H1 (cell line): ENCODE data around the gene UXT. TPM values are rescaled to one million over a fixed set of nuclear protein-coding genes. Genes with fewer than 3 reads are reported as not detected.

Source experiments
- CTCF ChIA-PET: fragments of 300-600 bp; sonication (Branson Sonifier 250); formaldehyde crosslinking; loops from one replicate; lab custom pipeline; 2021; ENCODE audit not compliant: partially characterized antibody; lab: Charles Lee
- POLR2A ChIA-PET: fragments of 300-600 bp; sonication (Branson Sonifier 250); formaldehyde crosslinking; loops from one replicate; lab custom pipeline; 2021; ENCODE audit warnings: inconsistent platforms; ENCODE audit not compliant: partially characterized antibody; lab: Charles Lee
- DNase-seq, 2 experiments: peaks; one replicate each; pipeline versions ENCODE4 v3.0.0 to v3.0.0-alpha.2; 2010 to 2022; ENCODE audit warnings: low spot score in 2 of 2, low read depth in 1 of 2, mixed read lengths in 1 of 2
- FAIRE-seq: peaks from 2 replicates; lab custom pipeline; 2011; peaks lifted over from hg19 to GRCh38; lab: Jason Lieb, UNC
- H2AFZ ChIP-seq: 2 replicates; pipeline ENCODE4 v1.8.1; 2012; ENCODE audit warnings: low read length, inconsistent platforms
- H2AK5ac ChIP-seq: 2 replicates; pipeline ENCODE4 v1.6.1; 2013; ENCODE audit warnings: low read depth, low read length
- H2BK120ac ChIP-seq: replicated peaks from 2 replicates; pipeline ENCODE3; 2013; ENCODE audit warnings: low read depth, low read length, inconsistent platforms
- H2BK12ac ChIP-seq: 2 replicates; pipeline ENCODE4 v1.6.1; 2013; ENCODE audit warnings: low read depth, low read length
- H2BK15ac ChIP-seq: 2 replicates; pipeline ENCODE4 v1.6.1; 2013; ENCODE audit warnings: low read length
- H2BK20ac ChIP-seq: 2 replicates; pipeline ENCODE4 v1.6.1; 2013; ENCODE audit warnings: low read length
- H2BK5ac ChIP-seq: 2 replicates; pipeline ENCODE4 v1.6.1; 2013; ENCODE audit warnings: low read depth, low read length
- H3K14ac ChIP-seq: 2 replicates; pipeline ENCODE4 v1.6.1; 2013; ENCODE audit warnings: inconsistent platforms; ENCODE audit not compliant: insufficient read length
- H3K18ac ChIP-seq: 2 replicates; pipeline ENCODE4 v1.6.1; 2013; ENCODE audit warnings: low read length; ENCODE audit errors: extremely low read depth
- H3K23ac ChIP-seq: 2 replicates; pipeline ENCODE4 v1.6.1; 2013; ENCODE audit warnings: inconsistent platforms; ENCODE audit not compliant: insufficient read length
- H3K23me2 ChIP-seq: 2 replicates; pipeline ENCODE4 v1.6.1; 2013; ENCODE audit warnings: low read depth, low read length
- H3K27ac ChIP-seq: 2 replicates; pipeline ENCODE4 v1.6.1; 2011; ENCODE audit warnings: low read depth, low read length, inconsistent platforms
- H3K27me3 ChIP-seq, 4 experiments: replicated peaks in 1 of 4; 1 replicate in 1 of 4; 2 replicates in 3 of 4; pipeline versions ENCODE4 v1.6.1 to v1.8.1; 2011 to 2013; ENCODE audit warnings: low read length in 3 of 4, mild to moderate bottlenecking in 3 of 4, inconsistent platforms in 2 of 4, mixed read lengths in 2 of 4, moderate library complexity in 1 of 4; ENCODE audit not compliant: control insufficient read depth in 3 of 4, insufficient read depth in 3 of 4; ENCODE audit errors: extremely low read depth in 1 of 4
- H3K36me3 ChIP-seq, 4 experiments: 2 replicates each; pipeline versions ENCODE4 v1.6.1 to v1.8.1; 2011 to 2013; ENCODE audit warnings: mild to moderate bottlenecking in 4 of 4, low read length in 3 of 4, moderate library complexity in 2 of 4, control low read depth in 1 of 4, inconsistent platforms in 1 of 4; ENCODE audit not compliant: insufficient read depth in 4 of 4, control insufficient read depth in 2 of 4
- H3K4ac ChIP-seq: replicated peaks from 2 replicates; pipeline ENCODE3; 2013; ENCODE audit warnings: low read length, low read depth, mixed read lengths, inconsistent platforms; ENCODE audit not compliant: insufficient read length
- H3K4me1 ChIP-seq, 4 experiments: replicated peaks in 1 of 4; 1 replicate in 1 of 4; 2 replicates in 3 of 4; pipeline versions ENCODE4 v1.6.1 to v1.8.1; 2011 to 2013; ENCODE audit warnings: low read length in 3 of 4, inconsistent platforms in 2 of 4, mixed read lengths in 1 of 4; ENCODE audit not compliant: insufficient read depth in 4 of 4, control insufficient read depth in 3 of 4
- H3K4me2 ChIP-seq, 2 experiments: 2 replicates each; pipeline versions ENCODE4 v1.6.1 to v1.8.1; 2011 to 2013; ENCODE audit warnings: low read depth in 2 of 2, low read length in 2 of 2, control low read depth in 1 of 2, inconsistent platforms in 1 of 2, mild to moderate bottlenecking in 1 of 2; ENCODE audit not compliant: insufficient read depth in 1 of 2
- H3K4me3 ChIP-seq, 4 experiments: fragments of 200-600, 300-600 bp in 1 of 4; sonication (generic), shearing (Covaris generic), sonication (Bioruptor Twin) in 1 of 4; 2 replicates each; pipeline versions ENCODE4 v1.5.1 to v1.8.1; 2011 to 2016; ENCODE audit warnings: low read length in 4 of 4, low read depth in 3 of 4, control low read depth in 2 of 4, inconsistent platforms in 2 of 4, mild to moderate bottlenecking in 2 of 4, mixed read lengths in 1 of 4, moderate library complexity in 1 of 4; ENCODE audit not compliant: insufficient read depth in 2 of 4; ENCODE audit errors: extremely low read depth in 1 of 4
- H3K56ac ChIP-seq: replicated peaks from 2 replicates; pipeline ENCODE3; 2013; ENCODE audit warnings: low read depth, mild to moderate bottlenecking, mixed read lengths, low read length, inconsistent platforms; ENCODE audit not compliant: insufficient read length
- H3K79me1 ChIP-seq: 2 replicates; pipeline ENCODE4 v1.6.1; 2013; ENCODE audit warnings: low read depth, low read length, control low read depth
- H3K79me2 ChIP-seq, 2 experiments: 2 replicates each; pipeline versions ENCODE4 v1.6.1 to v1.8.1; 2012 to 2013; ENCODE audit warnings: low read length in 2 of 2, mild to moderate bottlenecking in 2 of 2, inconsistent platforms in 1 of 2; ENCODE audit not compliant: insufficient read depth in 2 of 2, control insufficient read depth in 1 of 2
- H3K9ac ChIP-seq, 4 experiments: replicated peaks in 1 of 4; 1 replicate in 1 of 4; 2 replicates in 3 of 4; pipeline versions ENCODE4 v1.6.1 to v1.8.1; 2011 to 2013; ENCODE audit warnings: low read depth in 3 of 4, low read length in 3 of 4, control low read depth in 2 of 4, mild to moderate bottlenecking in 2 of 4, moderate library complexity in 2 of 4, inconsistent platforms in 1 of 4; ENCODE audit errors: extremely low read depth in 1 of 4
- H3K9me3 ChIP-seq, 2 experiments: 2 replicates each; pipeline versions ENCODE4 v1.6.1 to v1.8.1; 2012 to 2013; ENCODE audit warnings: mild to moderate bottlenecking in 2 of 2, moderate library complexity in 2 of 2, control low read depth in 1 of 2, inconsistent platforms in 1 of 2, low read depth in 1 of 2, low read length in 1 of 2, mixed read lengths in 1 of 2; ENCODE audit not compliant: insufficient read depth in 2 of 2
- H4K20me1 ChIP-seq, 2 experiments: replicated peaks in 1 of 2; 2 replicates each; pipeline versions ENCODE3 to v1.8.1; 2011 to 2013; ENCODE audit warnings: inconsistent platforms in 2 of 2, low read length in 2 of 2, mild to moderate bottlenecking in 1 of 2; ENCODE audit not compliant: insufficient read depth in 2 of 2, control insufficient read depth in 1 of 2
- H4K5ac ChIP-seq: 2 replicates; pipeline ENCODE4 v1.6.1; 2013; ENCODE audit warnings: low read length, low read depth, mixed read lengths, inconsistent platforms; ENCODE audit not compliant: insufficient read length
- H4K8ac ChIP-seq: 2 replicates; pipeline ENCODE4 v1.8.0; 2013; ENCODE audit warnings: mild to moderate bottlenecking, moderate library complexity, low read length, inconsistent platforms; ENCODE audit not compliant: insufficient read depth; ENCODE audit errors: extremely low read depth
- H4K91ac ChIP-seq: replicated peaks from 2 replicates; pipeline ENCODE3; 2013; ENCODE audit warnings: low read length, mixed read lengths, inconsistent platforms; ENCODE audit not compliant: insufficient read length
- CEBPB ChIP-seq: IDR thresholded peaks from 2 replicates; pipeline ENCODE4 v1.6.1; 2012; ENCODE audit warnings: low read depth, low read length
- CTCF ChIP-seq, 3 experiments: IDR thresholded peaks; 1 replicate in 2 of 3; 2 replicates in 1 of 3; pipeline versions ENCODE4 v1.5.1 to v1.6.1; 2011; ENCODE audit warnings: low read length in 3 of 3, mild to moderate bottlenecking in 3 of 3, inconsistent platforms in 2 of 3, low read depth in 1 of 3, moderate library complexity in 1 of 3; ENCODE audit not compliant: insufficient read depth in 1 of 3; ENCODE audit errors: control extremely low read depth in 1 of 3
- FOSL1 ChIP-seq: IDR thresholded peaks from 2 replicates; pipeline ENCODE4 v1.6.1; 2011; ENCODE audit warnings: mild to moderate bottlenecking, low read depth, low read length, moderate library complexity; ENCODE audit not compliant: insufficient read depth
- RAD21 ChIP-seq, 2 experiments: IDR thresholded peaks in 1 of 2; conservative IDR thresholded peaks in 1 of 2; 2 replicates each; pipeline ENCODE4 v1.6.1; 2011; ENCODE audit warnings: low read depth in 2 of 2, low read length in 2 of 2, improper control_type of control experiment in 1 of 2, inconsistent platforms in 1 of 2, mild to moderate bottlenecking in 1 of 2, moderate library complexity in 1 of 2
- SIX5 ChIP-seq: IDR thresholded peaks from 2 replicates; pipeline ENCODE4 v1.6.1; 2011; ENCODE audit warnings: mild to moderate bottlenecking, low read depth, low read length
- SP1 ChIP-seq: IDR thresholded peaks from 2 replicates; pipeline ENCODE4 v1.6.1; 2011; ENCODE audit warnings: low read depth, low read length
- YY1 ChIP-seq: IDR thresholded peaks from 2 replicates; pipeline ENCODE4 v1.6.1; 2011; ENCODE audit warnings: low read depth, mild to moderate bottlenecking, low read length
- WGBS, 2 experiments: shearing (Covaris generic) in 1 of 2; methylation state at CpG; one replicate each; pipeline versions ENCODE4 v1.1.6 to v1.1.7; 2013 to 2015; ENCODE audit warnings: low lambda C conversion rate in 2 of 2, mixed read lengths in 2 of 2, inconsistent platforms in 1 of 2, low coverage in 1 of 2, missing lambda C conversion rate in 1 of 2; ENCODE audit not compliant: insufficient replicate concordance in 2 of 2, insufficient coverage in 1 of 2, insufficient read length in 1 of 2; ENCODE audit errors: extremely low coverage in 1 of 2, missing lambda C conversion rate in 1 of 2; 5-methylcytosine and 5-hydroxymethylcytosine counted together
- polyA plus RNA-seq, 7 experiments: library from polyadenylated mRNA; depleted of rRNA in 3 of 7; stranded (reverse) in 5 of 7; unstranded in 2 of 7; fragments of >200 nt in 5 of 7; fragments of 200-250 nt in 2 of 7; gene quantifications; 1 replicate in 5 of 7; 2 replicates in 1 of 7; 4 replicates in 1 of 7; pipeline versions ENCODE4 v1.2.1 to v1.2.3, GENCODE V29; 2011 to 2013; ENCODE audit warnings: missing spikeins in 2 of 7, mixed read lengths in 2 of 7
- total RNA-seq: library from RNA; stranded (reverse); fragmentation: NEBNext Ultra II Directional; extraction: Animal tissue kit (Norgen Biotek cat#: 25700); gene quantifications from 2 replicates; pipeline ENCODE4 v1.2.1, GENCODE V29; 2021

Gene UXT
- total and polyA plus RNA-seq, 2 of the 8 experiments (the other 6 are each of a cell fraction or from before 2014, with no cell fraction given): 69.4 to 116 TPM

GRCh38 chrX:47628982-47629381 is 30.0 kb downstream of the UXT start:
- no peaks in the 10 kb centered on the region for H3K9me3 ChIP-seq
- no peak overlapping the region for H2BK20ac ChIP-seq
- no peaks in the 10 kb centered on the region for H3K36me3 ChIP-seq
- TF ChIP-seq SIX5 (no peak), RAD21 (IDR thresholded peaks at IDR 0.05 in 1 of 2, conservative IDR thresholded peaks at IDR 0.05 in 1 of 2; ENCODE audit: low read depth in 2 of 2, low read length in 2 of 2) (peak; percentile 55 to 71), FOSL1 (no peak), YY1 (0 out of 2 replicates have a peak, but pooled peaks have one; percentile 56), SP1 (peak; percentile 44; the same call in 1 of the 2 replicates), CEBPB (0 out of 2 replicates have a peak, but pooled peaks have one; percentile 27), CTCF (IDR thresholded peaks at IDR 0.05; ENCODE audit: control extremely low read depth in 1 of 3, insufficient read depth in 1 of 3, low read depth in 1 of 3, low read length in 3 of 3) (peak in 2 of 3 experiments; percentile 48 to 55; a peak in 3 of 4 replicates)
- H2BK5ac ChIP-seq: no peak overlapping the region
- no peak overlapping the region for H3K18ac ChIP-seq
- H3K79me1 ChIP-seq: no peaks in the 10 kb centered on the region
- ChIA-PET POLR2A (interaction anchor here (1.0 to 1.6 kb wide), 3 partner anchors 44 to 55 kb away, joined by 3 to 5 read pairs (median 3); no protein-coding TSS in a partner anchor), CTCF (interaction anchor here (0.6 to 1.3 kb wide), 9 partner anchors 8 to 67 kb away, joined by 3 to 12 read pairs (median 3); partner anchors contain the start of gene TIMP1)
- H3K4me3 ChIP-seq: no peak overlapping the region
- H4K5ac ChIP-seq: no peak overlapping the region
- FAIRE-seq: peak; percentile 98
- no peak overlapping the region for H3K23ac ChIP-seq
- H3K23me2 ChIP-seq: no peaks in the 10 kb centered on the region
- peaks cover 0 to 3% (median 0%) of the 10 kb centered on the region in 4 experiments; a peak in 4 of 7 replicates for H3K4me1 ChIP-seq
- no peak overlapping the region for H4K8ac ChIP-seq
- H4K20me1 ChIP-seq: no peaks in the 10 kb centered on the region
- no peak overlapping the region for H3K56ac ChIP-seq
- no peaks in the 10 kb centered on the region for H3K79me2 ChIP-seq
- no peak overlapping the region for H3K14ac ChIP-seq
- no peaks in the 10 kb centered on the region for H3K27me3 ChIP-seq
- no peak overlapping the region for H2AFZ ChIP-seq
- no peak overlapping the region for H3K4ac ChIP-seq
- no peak overlapping the region for H2BK12ac ChIP-seq
- no peak overlapping the region for H2BK120ac ChIP-seq
- 88% methylated on average over 1 of the region's 1 CpG; no CpG with 5 or more reads in 1 of the 2 experiments for WGBS, 2 experiments
- no peak overlapping the region for H3K27ac ChIP-seq
- no peak for DNase-seq
- H3K4me2 ChIP-seq: no peak overlapping the region
- no peak overlapping the region for H2BK15ac ChIP-seq
- no peak overlapping the region for H2AK5ac ChIP-seq
- no peak overlapping the region for H3K9ac ChIP-seq
- H4K91ac ChIP-seq: no peak overlapping the region
